Heart left ventricle (tissue), 16 donors: Measurements from ENCODE around the gene OXTR. TPM values are rescaled to one million over a fixed set of nuclear protein-coding genes. Genes with fewer than 3 reads are reported as not detected.

Experiments
- ATAC-seq, 4 donors: fragments of 200-7000 bp; cut with Tn5 transposase; one replicate each; pipeline ENCODE4 v1.9.1; 2020 to 2022; ENCODE audit warnings: moderate library complexity in 4 of 4, mild to moderate bottlenecking in 3 of 4, moderate number of reproducible peaks in 1 of 4
- DNase-seq, 5 donors: peaks; one replicate each; pipeline ENCODE4 v3.0.0-alpha.2; 2020
- H3K27ac ChIP-seq, 12 donors: fragments of 200-600 bp; sonication (generic) in 4 of 12; one replicate each; pipeline versions ENCODE4 v1.5.0 to v1.8.0; 2016 to 2022; ENCODE audit warnings: mild to moderate bottlenecking in 2 of 12
- H3K27me3 ChIP-seq, 9 donors: fragments of 200-600 bp; sonication (generic) in 2 of 9; one replicate each; pipeline versions ENCODE4 v1.5.1 to v1.8.0; 2016 to 2022; ENCODE audit warnings: mild to moderate bottlenecking in 3 of 9
- H3K36me3 ChIP-seq, 9 donors: fragments of 200-600 bp; sonication (generic) in 2 of 9; one replicate each; pipeline versions ENCODE4 v1.5.0 to v1.8.0; 2018 to 2022; ENCODE audit warnings: mild to moderate bottlenecking in 2 of 9
- H3K4me1 ChIP-seq, 12 donors: fragments of 200-600 bp; sonication (generic) in 4 of 12; one replicate each; pipeline versions ENCODE4 v1.5.0 to v1.8.0; 2016 to 2022; ENCODE audit warnings: mild to moderate bottlenecking in 3 of 12
- H3K4me3 ChIP-seq, 12 donors: fragments of 200-600 bp; sonication (generic) in 4 of 12; one replicate each; pipeline versions ENCODE4 v1.5.0 to v1.8.0; 2017 to 2022; ENCODE audit warnings: mild to moderate bottlenecking in 9 of 12, moderate library complexity in 4 of 12
- H3K9me3 ChIP-seq, 12 donors: fragments of 200-600 bp; sonication (generic) in 4 of 12; one replicate each; pipeline versions ENCODE4 v1.5.0 to v1.8.0; 2016 to 2022; ENCODE audit warnings: mild to moderate bottlenecking in 1 of 12
- POLR2A ChIP-seq, 2 donors: fragments of 450-650 bp; IDR thresholded peaks; one replicate each; pipeline ENCODE4 v1.6.1; 2017; ENCODE audit warnings: antibody characterized with exemption in 2 of 2, mild to moderate bottlenecking in 2 of 2, moderate library complexity in 2 of 2
- WGBS, 4 donors: extraction: QIAGEN DNeasy Blood & Tissue Kit in 2 of 4; methylation state at CpG; one replicate each; pipeline versions ENCODE4 v1.1.5 to v1.1.7; 2013 to 2018; 5-methylcytosine and 5-hydroxymethylcytosine counted together
- intact Hi-C, 10 donors: fragments of 100-400 bp; cut with DNase I; formaldehyde crosslinking; loops; one replicate each; pipeline versions ENCODE4 v1.11.1 to v1.14.2; 2022
- polyA plus RNA-seq, 2 donors: library from polyadenylated mRNA; stranded (reverse); fragments of 200-250 nt; gene quantifications; one replicate each; pipeline ENCODE4 v1.2.3, GENCODE V29; 2013
- total RNA-seq, 9 donors: library from RNA; depleted of rRNA in 2 of 9; stranded (reverse); fragments of >200 nt in 2 of 9; fragmentation: NEBNext Ultra II Directional in 3 of 9; extraction: Animal tissue kit (Norgen Biotek cat#: 25700) in 3 of 9; gene quantifications; one replicate each; pipeline versions ENCODE4 v1.1.0 to v1.2.4, GENCODE V29; 2016 to 2023
- TF ChIP-seq, protein P1 (sequence below), 12 donors: fragments of 200-600 bp; sonication (generic) in 4 of 12; IDR thresholded peaks; one replicate each; pipeline versions ENCODE4 v1.5.0 to v1.8.0; 2018 to 2022; ENCODE audit warnings: antibody characterized with exemption in 12 of 12, mild to moderate bottlenecking in 5 of 12
- donor health status: ischemic (EF 13 %, LVEDD 7.1; RV severe dilation, severe dysfunction).
- donor health status: healthy with polysubstance abuse.
- donor health status: DM: no; HTN: yes; CAD: no.
- donor health status: DM: no; HTN: no; CAD: no.
- donor health status: ischemic (EF 25% LVEDD 6.9; RV normal size, moderate dysfunction).
- donor health status: ischemic (EF 25% LVEDD 5.7; RV mildly dilated, moderate dysfunction).
- donor health status: healthy.
- donor health status: DM: yes; HTN: yes; CAD: no.
- donor health status: ischemic (EF 35%, LVEDD 5.7; RV mildly dilated, moderate dysfunction).
- donor health status: nonischemic (EF 11% LVEDD 7.7; RV severe dilation, severe dysfunction).
- donor health status: DM: yes; HTN: yes; CAD: no.
- donor health status: PGD.
- donor health status: ischemic (EF 29% LVEDD 5.4; RV normal size, mild dysfunction).
- donor health status: nonischemic (EF 23%, LVEDD 6.1; RV moderate dilation, normal function).

The OXTR gene
- total and polyA plus RNA-seq, 11 donors: 0.11 to 0.54 (median 0.23) TPM; not detected in 3

DNA sequence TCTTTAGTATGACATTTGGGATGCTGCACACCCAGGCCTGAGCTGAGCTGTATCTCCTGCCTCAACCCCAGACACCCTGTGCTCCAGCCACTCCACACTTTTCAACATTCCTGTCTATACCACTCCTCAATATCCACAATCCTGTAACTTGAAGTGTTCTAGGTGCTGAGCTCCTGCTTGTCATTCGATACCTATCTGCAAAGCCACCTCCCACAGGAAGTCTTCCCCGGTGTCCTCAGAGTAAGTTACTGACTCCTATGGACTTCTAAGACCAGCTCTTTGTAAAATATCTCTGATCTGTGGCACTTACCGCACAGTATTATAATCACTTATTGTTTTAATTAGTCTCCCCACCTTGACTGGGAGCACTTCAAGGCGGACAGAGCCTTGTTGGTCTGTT, 37.0 kb downstream of the OXTR start:
- DNase-seq: no peak
- no peak for ATAC-seq
- Histone ChIP-seq H3K9me3 (no peaks in the 10 kb centered on the region), H3K27ac (no peak overlapping the region), H3K27me3 (no peaks in the 10 kb centered on the region), H3K36me3 (no peaks in the 10 kb centered on the region), H3K4me3 (no peak overlapping the region), H3K4me1 (peaks cover 0 to 15% (median 0%) of the 10 kb centered on the region in 12 donors)
- no peak for TF ChIP-seq POLR2A (IDR thresholded peaks at IDR 0.05)
- TF ChIP-seq, protein P1, sequence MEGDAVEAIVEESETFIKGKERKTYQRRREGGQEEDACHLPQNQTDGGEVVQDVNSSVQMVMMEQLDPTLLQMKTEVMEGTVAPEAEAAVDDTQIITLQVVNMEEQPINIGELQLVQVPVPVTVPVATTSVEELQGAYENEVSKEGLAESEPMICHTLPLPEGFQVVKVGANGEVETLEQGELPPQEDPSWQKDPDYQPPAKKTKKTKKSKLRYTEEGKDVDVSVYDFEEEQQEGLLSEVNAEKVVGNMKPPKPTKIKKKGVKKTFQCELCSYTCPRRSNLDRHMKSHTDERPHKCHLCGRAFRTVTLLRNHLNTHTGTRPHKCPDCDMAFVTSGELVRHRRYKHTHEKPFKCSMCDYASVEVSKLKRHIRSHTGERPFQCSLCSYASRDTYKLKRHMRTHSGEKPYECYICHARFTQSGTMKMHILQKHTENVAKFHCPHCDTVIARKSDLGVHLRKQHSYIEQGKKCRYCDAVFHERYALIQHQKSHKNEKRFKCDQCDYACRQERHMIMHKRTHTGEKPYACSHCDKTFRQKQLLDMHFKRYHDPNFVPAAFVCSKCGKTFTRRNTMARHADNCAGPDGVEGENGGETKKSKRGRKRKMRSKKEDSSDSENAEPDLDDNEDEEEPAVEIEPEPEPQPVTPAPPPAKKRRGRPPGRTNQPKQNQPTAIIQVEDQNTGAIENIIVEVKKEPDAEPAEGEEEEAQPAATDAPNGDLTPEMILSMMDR (IDR thresholded peaks at IDR 0.05): no peak
- 68 to 91% (median 83%) methylated on average over 4 of the region's 4 CpGs for WGBS, 4 donors
- intact Hi-C loops: loop anchor here in 2 of 10 donors (5.0 to 10.0 kb wide), 2 partner anchors 68 to 70 kb away; no protein-coding TSS in a partner anchor

GRCh38 chr3:8730656-8731055, 38.8 kb downstream of the OXTR start:
- peaks cover 0 to 14% (median 0%) of the 10 kb centered on the region in 12 donors for H3K4me1 ChIP-seq
- H3K36me3 ChIP-seq: no peaks in the 10 kb centered on the region
- intact Hi-C loops: loop anchor here in 2 of 10 donors (5.0 to 10.0 kb wide), 2 partner anchors 66 to 68 kb away; no protein-coding TSS in a partner anchor
- no peak overlapping the region for H3K27ac ChIP-seq
- TF ChIP-seq, protein P1 (IDR thresholded peaks at IDR 0.05): no peak
- H3K4me3 ChIP-seq: no peak overlapping the region
- peaks cover 0 to 10% (median 0%) of the 10 kb centered on the region in 12 donors for H3K9me3 ChIP-seq
- ATAC-seq (no peak), DNase-seq (no peak)
- WGBS, 4 donors: 64 to 78% (median 73%) methylated on average over 3 of the region's 3 CpGs
- H3K27me3 ChIP-seq: no peaks in the 10 kb centered on the region

GRCh38 chr3:8729479-8729878, 39.9 kb downstream of the OXTR start:
- Histone ChIP-seq H3K36me3 (no peaks in the 10 kb centered on the region), H3K9me3 (peaks cover 0 to 10% (median 0%) of the 10 kb centered on the region in 12 donors), H3K27me3 (no peaks in the 10 kb centered on the region), H3K4me1 (peaks cover 0 to 9% (median 0%) of the 10 kb centered on the region in 12 donors), H3K4me3 (no peak overlapping the region), H3K27ac (no peak overlapping the region)
- WGBS, 4 donors: 93 to 98% (median 94%) methylated on average over 3 of the region's 3 CpGs
- DNase-seq (no peak), ATAC-seq (no peak)
- TF ChIP-seq POLR2A (IDR thresholded peaks at IDR 0.05): no peak
- TF ChIP-seq, protein P1 (IDR thresholded peaks at IDR 0.05): no peak
- intact Hi-C loops: no loop called here

GRCh38 chr3:8727605-8728512, 41.6 kb downstream of the OXTR start:
- DNase-seq (no peak), ATAC-seq (no peak)
- Histone ChIP-seq H3K9me3 (peaks cover 0 to 10% (median 0%) of the 10 kb centered on the region in 12 donors), H3K27ac (no peak overlapping the region), H3K4me3 (no peak overlapping the region), H3K36me3 (no peaks in the 10 kb centered on the region), H3K4me1 (peaks cover 0 to under 1% (median 0%) of the 10 kb centered on the region in 12 donors), H3K27me3 (no peaks in the 10 kb centered on the region)
- intact Hi-C loops: no loop called here
- WGBS, 4 donors: 78 to 88% (median 83%) methylated on average over 9 of the region's 9 CpGs
- no peak for TF ChIP-seq POLR2A (IDR thresholded peaks at IDR 0.05)
- TF ChIP-seq, protein P1 (IDR thresholded peaks at IDR 0.05): no peak
